ENCODE measurements around the gene SECISBP2L.

Gene SECISBP2L

GRCh38 chr15:49036650-49037545 lies 9.3 kb downstream of the SECISBP2L start:
- Histone ChIP-seq H3K4me3 (ENCODE audit: low read length) (no peak overlapping the region), H3K79me2 (ENCODE audit: low read length) (peaks cover 83% of the 10 kb centered on the region), H2AFZ (ENCODE audit: low read length) (no peak overlapping the region), H3K4me2 (ENCODE audit: low read depth, low read length) (no peak overlapping the region), H3K9me3 (replicated peaks; ENCODE audit: insufficient read depth, low read length) (no peaks in the 10 kb centered on the region), H3K36me3 (replicated peaks; ENCODE audit: insufficient read depth, low read length) (peaks cover 9% of the 10 kb centered on the region; the same call in 1 of the 2 replicates), H4K20me1 (ENCODE audit: insufficient read depth, low read length) (no peaks in the 10 kb centered on the region), H3K9me2 (replicated peaks; ENCODE audit: insufficient read depth, low read length) (no peaks in the 10 kb centered on the region), H3K4me1 (ENCODE audit: low read length) (0 out of 2 replicates have a peak, but pooled peaks cover 7% of the 10 kb centered on the region), H3F3A (ENCODE audit: insufficient read depth, low read length) (no peaks in the 10 kb centered on the region), H3K9ac (ENCODE audit: low read length) (no peak overlapping the region), H3K27me3 (replicated peaks; ENCODE audit: insufficient read depth, low read length) (no peaks in the 10 kb centered on the region), H3K27ac (ENCODE audit: low read length) (no peak overlapping the region)
- DNase-seq = no peak
- TF ChIP-seq CTCF (IDR thresholded peaks at IDR 0.05; ENCODE audit: low read length) (no peak), EZH2phosphoT487 (IDR thresholded peaks at IDR 0.05; ENCODE audit: low read length) (no peak), EZH2 (optimal IDR thresholded peaks at IDR 0.05; ENCODE audit: low read depth, low read length) (no peak)

- no peak overlapping the region for H3K4me3 ChIP-seq (ENCODE audit: low read length)
- H3K4me2 ChIP-seq (ENCODE audit: low read depth, low read length) = no peak overlapping the region
- H3K9me2 ChIP-seq (replicated peaks; ENCODE audit: insufficient read depth, low read length) = no peaks in the 10 kb centered on the region
- DNase-seq = no peak
- no peak overlapping the region for H3K27ac ChIP-seq (ENCODE audit: low read length)
- H3K27me3 ChIP-seq (replicated peaks; ENCODE audit: insufficient read depth, low read length) = no peaks in the 10 kb centered on the region
- no peaks in the 10 kb centered on the region for H3F3A ChIP-seq (ENCODE audit: insufficient read depth, low read length)
- H3K9ac ChIP-seq (ENCODE audit: low read length) = no peak overlapping the region
- peaks cover 75% of the 10 kb centered on the region for H3K79me2 ChIP-seq (ENCODE audit: low read length)
- 0 out of 2 replicates have a peak, but pooled peaks cover 7% of the 10 kb centered on the region for H3K4me1 ChIP-seq (ENCODE audit: low read length)
- H3K36me3 ChIP-seq (replicated peaks; ENCODE audit: insufficient read depth, low read length) = peaks cover 10% of the 10 kb centered on the region; the same call in 1 of the 2 replicates
- TF ChIP-seq EZH2 (optimal IDR thresholded peaks at IDR 0.05; ENCODE audit: low read depth, low read length) = no peak
- no peak for TF ChIP-seq EZH2phosphoT487 (IDR thresholded peaks at IDR 0.05; ENCODE audit: low read length)
- no peak for TF ChIP-seq CTCF (IDR thresholded peaks at IDR 0.05; ENCODE audit: low read length)
- H3K9me3 ChIP-seq (replicated peaks; ENCODE audit: insufficient read depth, low read length) = no peaks in the 10 kb centered on the region
- H4K20me1 ChIP-seq (ENCODE audit: insufficient read depth, low read length) = no peaks in the 10 kb centered on the region
- no peak overlapping the region for H2AFZ ChIP-seq (ENCODE audit: low read length)
These were observed 10.4 kb downstream of the SECISBP2L start for GRCh38 chr15:49035825-49036224.

GRCh38 chr15:49032601-49033145 lies 13.6 kb downstream of the SECISBP2L start:
- Histone ChIP-seq H2AFZ (ENCODE audit: low read length) (no peak overlapping the region), H3K9me2 (replicated peaks; ENCODE audit: insufficient read depth, low read length) (no peaks in the 10 kb centered on the region), H4K20me1 (ENCODE audit: insufficient read depth, low read length) (no peaks in the 10 kb centered on the region), H3K4me3 (ENCODE audit: low read length) (no peak overlapping the region), H3K27ac (ENCODE audit: low read length) (no peak overlapping the region), H3K27me3 (replicated peaks; ENCODE audit: insufficient read depth, low read length) (no peaks in the 10 kb centered on the region), H3K9ac (ENCODE audit: low read length) (no peak overlapping the region), H3K9me3 (replicated peaks; ENCODE audit: insufficient read depth, low read length) (no peaks in the 10 kb centered on the region), H3K4me1 (ENCODE audit: low read length) (0 out of 2 replicates have a peak, but pooled peaks cover 3% of the 10 kb centered on the region), H3K36me3 (replicated peaks; ENCODE audit: insufficient read depth, low read length) (peaks cover 10% of the 10 kb centered on the region; the same call in 1 of the 2 replicates), H3K4me2 (ENCODE audit: low read depth, low read length) (no peak overlapping the region), H3F3A (ENCODE audit: insufficient read depth, low read length) (no peaks in the 10 kb centered on the region), H3K79me2 (ENCODE audit: low read length) (peaks cover 45% of the 10 kb centered on the region)
- no peak for TF ChIP-seq EZH2phosphoT487 (IDR thresholded peaks at IDR 0.05; ENCODE audit: low read length)
- TF ChIP-seq EZH2 (optimal IDR thresholded peaks at IDR 0.05; ENCODE audit: low read depth, low read length) = no peak
- no peak for TF ChIP-seq CTCF (IDR thresholded peaks at IDR 0.05; ENCODE audit: low read length)
- DNase-seq = no peak
